ENCODE measurements around the gene BEGAIN.

DNA sequence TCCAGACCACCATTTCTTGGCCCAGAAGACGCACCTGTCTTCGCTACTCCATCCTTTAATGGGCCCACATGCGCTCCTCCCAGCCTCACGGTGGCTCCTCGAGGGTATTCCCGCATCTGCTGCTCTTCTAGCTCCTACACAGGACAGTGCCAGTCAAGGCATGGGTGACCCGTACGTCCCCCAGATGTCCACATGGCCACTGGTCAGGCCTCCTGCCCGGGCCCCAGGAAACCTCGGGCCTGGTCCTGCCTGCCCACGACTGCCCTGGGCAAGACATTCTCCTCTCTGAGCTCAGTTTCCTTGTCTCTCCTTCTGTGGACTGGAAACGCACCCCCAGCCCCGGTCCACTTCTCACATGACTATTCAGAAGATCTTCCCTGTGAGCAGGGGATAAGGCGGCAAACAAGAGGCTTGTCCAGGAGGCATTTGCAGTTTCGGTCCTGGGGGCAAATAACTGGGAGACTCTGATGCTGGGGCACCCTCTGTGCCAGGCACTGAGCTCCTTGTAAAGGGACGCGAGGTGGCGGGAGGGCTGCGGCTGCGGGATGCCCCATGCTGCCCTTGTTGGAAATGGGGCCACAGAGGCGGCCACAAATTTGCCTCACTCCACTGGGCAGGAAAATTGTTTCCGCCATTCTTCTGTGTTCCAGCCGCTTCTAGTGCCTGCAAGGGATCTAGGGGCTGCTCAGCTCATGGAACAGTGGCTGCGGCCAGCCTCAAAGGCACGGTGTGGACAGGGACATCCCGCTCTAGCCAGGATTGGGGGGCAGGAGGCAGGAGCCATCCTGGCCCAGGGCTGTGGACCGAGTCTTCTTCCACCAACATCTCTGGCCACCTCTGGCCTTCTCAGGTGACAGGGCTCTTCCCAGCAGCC, 6.8 kb upstream of the BEGAIN start:
- TF ChIP-seq, protein P1, sequence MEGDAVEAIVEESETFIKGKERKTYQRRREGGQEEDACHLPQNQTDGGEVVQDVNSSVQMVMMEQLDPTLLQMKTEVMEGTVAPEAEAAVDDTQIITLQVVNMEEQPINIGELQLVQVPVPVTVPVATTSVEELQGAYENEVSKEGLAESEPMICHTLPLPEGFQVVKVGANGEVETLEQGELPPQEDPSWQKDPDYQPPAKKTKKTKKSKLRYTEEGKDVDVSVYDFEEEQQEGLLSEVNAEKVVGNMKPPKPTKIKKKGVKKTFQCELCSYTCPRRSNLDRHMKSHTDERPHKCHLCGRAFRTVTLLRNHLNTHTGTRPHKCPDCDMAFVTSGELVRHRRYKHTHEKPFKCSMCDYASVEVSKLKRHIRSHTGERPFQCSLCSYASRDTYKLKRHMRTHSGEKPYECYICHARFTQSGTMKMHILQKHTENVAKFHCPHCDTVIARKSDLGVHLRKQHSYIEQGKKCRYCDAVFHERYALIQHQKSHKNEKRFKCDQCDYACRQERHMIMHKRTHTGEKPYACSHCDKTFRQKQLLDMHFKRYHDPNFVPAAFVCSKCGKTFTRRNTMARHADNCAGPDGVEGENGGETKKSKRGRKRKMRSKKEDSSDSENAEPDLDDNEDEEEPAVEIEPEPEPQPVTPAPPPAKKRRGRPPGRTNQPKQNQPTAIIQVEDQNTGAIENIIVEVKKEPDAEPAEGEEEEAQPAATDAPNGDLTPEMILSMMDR (IDR thresholded peaks at IDR 0.05) = no peak
- no peak for TF ChIP-seq POLR2A (IDR thresholded peaks at IDR 0.05)
